Right lung (tissue), 10 donors: ENCODE results near the gene STK4. TPM values are rescaled to one million over a fixed set of nuclear protein-coding genes. Genes with fewer than 3 reads are reported as not detected.

Experiments
- DNase-seq, 2 donors: peaks; one replicate each; pipeline ENCODE4 v3.0.0-alpha.2; 2013
- long read RNA-seq, 8 donors: transcript quantifications; one replicate each; lab custom pipeline, GENCODE V29; 2026
- polyA plus RNA-seq, 5 donors: library from polyadenylated mRNA; unstranded; fragments of 120-200 nt; gene quantifications; one replicate each; pipeline versions ENCODE4 v1.2.1 to v1.2.3, GENCODE V29; 2013; ENCODE audit warnings: inconsistent platforms in 1 of 5, low replicate concordance in 1 of 5; ENCODE audit not compliant: insufficient read length in 5 of 5, insufficient read depth in 1 of 5

STK4 gene
- polyA plus RNA-seq = 10 to 100 TPM; 18.7 to 31.4 (median 26.8) TPM
- long read RNA-seq, donor 1, full-length matches to known transcripts = 2 of 2 reads
- long read RNA-seq, donor 1, partial matches to known transcripts = 0 of 2 reads
- long read RNA-seq, donor 1, other reads (novel, unspliced or antisense) = 0 of 2 reads
- long read RNA-seq, donor 2, partial matches to known transcripts = 9 of 9 reads
- long read RNA-seq, donor 2, other reads (novel, unspliced or antisense) = 0 of 9 reads
- long read RNA-seq, donor 3, partial matches to known transcripts = 13 of 13 reads
- long read RNA-seq, donor 3, other reads (novel, unspliced or antisense) = 0 of 13 reads
- long read RNA-seq, donor 4 = 0 reads
- long read RNA-seq, donor 5, full-length matches to known transcripts = 3 of 3 reads
- long read RNA-seq, donor 5, partial matches to known transcripts = 0 of 3 reads
- long read RNA-seq, donor 5, other reads (novel, unspliced or antisense) = 0 of 3 reads
- long read RNA-seq, donor 6, full-length matches to known transcripts = 3 of 17 reads
- long read RNA-seq, donor 6, partial matches to known transcripts = 14 of 17 reads
- long read RNA-seq, donor 6, other reads (novel, unspliced or antisense) = 0 of 17 reads
- long read RNA-seq, donor 7, full-length matches to known transcripts = 8 of 8 reads
- long read RNA-seq, donor 7, partial matches to known transcripts = 0 of 8 reads
- long read RNA-seq, donor 7, other reads (novel, unspliced or antisense) = 0 of 8 reads
- long read RNA-seq, donor 8, full-length matches to known transcripts = 1 of 1 reads
- long read RNA-seq, donor 8, partial matches to known transcripts = 0 of 1 reads
- long read RNA-seq, donor 8, other reads (novel, unspliced or antisense) = 0 of 1 reads

- peak; percentile 93 to 94 for DNase-seq
Observed at GRCh38 chr20:44966030-44966961, at the start of gene STK4. TSS of gene STK4 (plus strand) at chr20:44966512. CDS start at chr20:44966569, 57 bp downstream.

GRCh38 chr20:44916586-44916985 is 49.7 kb upstream of the STK4 start:
- DNase-seq = no peak

DNA sequence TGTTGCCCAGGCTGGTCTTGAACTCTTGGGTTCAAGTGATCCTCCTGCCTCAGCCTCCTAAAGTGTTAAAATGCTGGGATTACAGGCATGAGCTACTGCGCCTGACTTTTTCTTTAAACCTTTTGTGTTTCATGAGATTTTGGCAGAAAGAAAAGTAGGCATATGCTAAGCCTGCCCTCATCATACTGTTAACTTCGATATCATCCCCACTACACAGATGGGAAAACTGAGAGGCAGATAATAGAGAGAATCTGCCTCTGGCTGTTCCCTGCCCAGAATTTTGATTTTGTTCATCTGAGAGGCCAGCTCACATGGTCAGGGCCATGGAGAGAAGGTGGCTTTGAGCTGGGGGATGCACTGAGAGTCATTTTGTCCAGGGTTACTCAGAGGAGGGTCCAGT is 48.9 kb upstream of the STK4 start:
- no peak for DNase-seq

DNA sequence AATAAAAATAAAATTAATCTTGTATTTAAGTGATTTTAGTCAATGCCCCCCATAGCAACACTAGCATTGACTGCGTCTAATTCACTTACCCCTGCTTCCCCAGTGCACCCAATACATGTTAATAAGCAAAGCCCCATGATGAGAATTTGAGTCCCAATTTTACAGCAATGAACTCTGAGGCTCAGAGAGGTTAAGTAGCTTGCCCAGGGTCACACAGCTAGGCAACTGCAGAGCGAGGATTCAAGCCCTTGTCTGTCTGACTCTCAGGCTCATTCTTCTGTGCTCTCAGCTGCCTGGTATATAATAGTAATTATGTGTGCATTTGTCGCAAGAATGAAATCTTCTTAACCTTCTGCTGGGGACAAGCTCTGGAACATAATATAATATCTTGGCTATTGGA is 48.0 kb upstream of the STK4 start:
- DNase-seq = no peak

GRCh38 chr20:44918761-44919160 is 47.6 kb upstream of the STK4 start:
- DNase-seq = no peak

DNA sequence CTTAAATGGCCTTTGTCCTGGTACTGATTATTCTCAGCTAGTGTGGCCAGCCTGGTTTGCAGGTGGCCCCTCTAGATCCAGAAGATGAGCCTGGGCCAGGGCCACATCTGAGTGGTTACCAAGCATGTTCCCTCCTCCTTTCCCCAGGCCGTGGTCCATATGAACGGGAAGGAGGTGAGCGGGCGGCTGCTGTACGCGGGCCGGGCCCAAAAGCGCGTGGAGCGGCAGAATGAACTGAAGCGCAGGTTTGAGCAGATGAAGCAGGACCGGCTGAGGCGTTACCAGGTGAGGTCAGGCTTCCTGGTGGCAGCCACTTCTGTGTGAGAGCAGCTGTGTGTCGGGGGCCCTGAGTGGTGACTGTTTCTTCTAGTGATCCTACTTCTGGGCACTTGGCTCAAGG is 44.9 kb upstream of the STK4 start:
- no peak for DNase-seq

DNA sequence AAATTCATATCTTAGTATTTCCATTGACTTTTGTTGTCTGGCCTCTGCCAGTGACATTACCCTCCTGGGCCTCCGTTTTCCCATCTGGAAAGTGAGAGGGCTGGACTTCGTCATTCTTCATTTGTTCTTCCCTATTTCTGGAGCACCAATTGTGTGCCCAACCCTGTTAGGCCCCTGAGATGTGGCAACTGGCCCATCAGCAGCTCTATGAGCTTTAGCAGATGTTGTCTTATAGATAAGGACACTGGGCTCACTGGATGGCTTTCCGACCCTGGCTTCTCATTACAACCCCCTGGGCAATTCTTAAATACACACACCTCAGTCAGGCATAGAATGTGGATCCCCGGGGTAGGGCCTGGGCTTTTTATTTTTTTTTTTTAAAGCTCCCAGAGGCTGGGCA is 41.8 kb upstream of the STK4 start:
- DNase-seq = no peak

- DNase-seq = no peak
Observed at GRCh38 chr20:44928595-44928994, 37.7 kb upstream of the STK4 start.

- no peak for DNase-seq
Observed at GRCh38 chr20:44930517-44931168, 35.7 kb upstream of the STK4 start.

- no peak for DNase-seq
Observed at GRCh38 chr20:44931911-44932310, 34.4 kb upstream of the STK4 start.

GRCh38 chr20:44932916-44933315 is 33.4 kb upstream of the STK4 start:
- no peak for DNase-seq

DNA sequence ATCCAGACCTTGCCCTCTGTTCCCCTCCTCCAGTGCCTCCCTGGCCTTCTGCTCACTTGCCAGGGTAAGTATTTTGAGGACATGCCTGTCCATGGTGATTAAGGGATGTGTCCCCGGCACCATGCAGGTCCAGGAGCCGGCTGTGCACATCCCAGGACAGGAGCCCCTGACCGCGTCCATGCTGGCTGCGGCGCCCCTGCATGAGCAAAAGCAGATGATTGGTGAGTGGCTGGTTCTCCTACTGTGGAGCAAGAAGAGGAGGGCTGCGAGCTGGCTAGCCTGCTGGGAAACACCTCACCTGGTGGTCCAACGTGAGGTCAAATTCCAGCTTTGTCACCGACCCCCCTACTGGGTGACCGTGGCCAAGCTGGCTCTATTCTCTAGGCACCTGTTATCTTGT is 29.8 kb upstream of the STK4 start:
- DNase-seq = no peak

- no peak for DNase-seq
Observed at GRCh38 chr20:44938637-44939036, 27.7 kb upstream of the STK4 start.

GRCh38 chr20:44941120-44941691 is 25.1 kb upstream of the STK4 start:
- DNase-seq = no peak

- no peak for DNase-seq
Observed at GRCh38 chr20:44942264-44942973, 23.9 kb upstream of the STK4 start.

DNA sequence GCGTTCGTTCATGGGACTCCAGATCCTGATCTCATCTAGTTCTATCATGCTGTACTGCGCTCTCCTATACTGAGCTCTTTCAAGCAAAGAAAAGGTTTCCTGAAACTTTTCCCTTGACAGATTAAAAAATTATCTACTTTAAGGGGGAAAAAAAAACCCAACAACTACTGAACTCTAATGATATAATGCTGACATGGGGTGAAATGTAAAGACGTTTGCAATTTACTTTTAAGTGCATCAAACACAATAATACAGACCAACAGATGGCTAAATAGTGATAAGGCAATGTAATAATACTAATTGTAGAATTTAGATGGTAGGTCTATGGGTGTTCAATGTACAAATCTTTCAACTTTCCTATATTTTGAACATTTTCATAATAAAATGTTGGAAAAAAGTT is 22.5 kb upstream of the STK4 start:
- DNase-seq = no peak

- no peak for DNase-seq
Observed at GRCh38 chr20:44945261-44945660, 21.1 kb upstream of the STK4 start.

- no peak for DNase-seq
Observed at GRCh38 chr20:44946271-44946852, 19.9 kb upstream of the STK4 start.

DNA sequence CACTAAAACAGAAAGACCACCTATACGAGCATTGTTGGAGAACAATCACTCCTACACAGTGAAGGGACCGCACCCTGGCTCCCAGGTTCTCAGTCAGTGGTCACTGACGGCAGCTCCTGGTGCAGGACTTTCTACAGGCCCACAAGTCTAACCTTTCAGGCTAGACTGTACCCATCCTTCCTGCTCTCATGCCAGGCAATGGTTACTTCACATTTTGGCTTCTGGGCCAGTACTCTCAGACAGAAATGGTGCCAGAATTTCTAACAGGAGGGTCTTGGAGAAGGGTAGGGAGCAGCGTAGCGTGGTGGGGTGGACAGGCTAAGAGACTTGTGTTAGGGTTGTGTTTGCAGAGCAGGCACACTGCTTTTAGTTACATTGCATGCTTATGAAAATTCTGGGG is 18.2 kb upstream of the STK4 start:
- DNase-seq = no peak

GRCh38 chr20:44948513-44948912 is 17.8 kb upstream of the STK4 start:
- no peak for DNase-seq
